CD4-positive, alpha-beta memory T cell (primary cell): ENCODE results near the gene CANT1. TPM values are rescaled to one million over a fixed set of nuclear protein-coding genes. Genes with fewer than 3 reads are reported as not detected.
"Not testable (repeated sequence)": the region's sequence is repeated elsewhere in the genome, so short reads cannot be mapped to it uniquely, and the experiment has no call there.

Source experiments
- CTCF ChIA-PET: fragments of 350-600 bp; sonication (Branson Sonifier 250); formaldehyde crosslinking; loops from one replicate; lab custom pipeline; 2021; ENCODE audit warnings: inconsistent platforms; ENCODE audit not compliant: partially characterized antibody; lab: Charles Lee
- POLR2A ChIA-PET: fragments of 350-600 bp; sonication (Branson Sonifier 250); formaldehyde crosslinking; loops from one replicate; lab custom pipeline; 2021; ENCODE audit not compliant: partially characterized antibody; lab: Charles Lee
- DNase-seq, 5 donors: peaks; one replicate each; pipeline versions ENCODE4 v3.0.0 to v3.0.0-alpha.2; 2020 to 2022; ENCODE audit warnings: mixed read lengths in 1 of 5
- H3K27ac ChIP-seq: one replicate; pipeline ENCODE4 v1.7.0; 2013; ENCODE audit warnings: low read depth, low read length
- H3K27me3 ChIP-seq: 2 replicates; pipeline ENCODE4 v1.7.0; 2013; ENCODE audit warnings: mild to moderate bottlenecking, low read length, moderate library complexity; ENCODE audit not compliant: insufficient read depth
- H3K36me3 ChIP-seq: 2 replicates; pipeline ENCODE4 v1.7.0; 2013; ENCODE audit warnings: mild to moderate bottlenecking, low read length, moderate library complexity; ENCODE audit not compliant: insufficient read depth
- H3K4me1 ChIP-seq: 2 replicates; pipeline ENCODE4 v1.7.0; 2013; ENCODE audit warnings: mild to moderate bottlenecking, low read length, moderate library complexity; ENCODE audit not compliant: insufficient read depth
- H3K4me3 ChIP-seq, 2 donors: one replicate each; pipeline ENCODE4 v1.7.0; 2013; ENCODE audit warnings: low read length in 2 of 2, mild to moderate bottlenecking in 1 of 2
- H3K9me3 ChIP-seq, 2 donors: one replicate each; pipeline ENCODE4 v1.7.0; 2013; ENCODE audit warnings: low read length in 2 of 2, control low read depth in 1 of 2; ENCODE audit not compliant: control insufficient read depth in 1 of 2
- H3K27ac Mint-ChIP-seq, 7 donors: one replicate each; pipeline ENCODE4 v1.8.0; 2020 to 2021; ENCODE audit warnings: mixed read lengths in 7 of 7, mild to moderate bottlenecking in 6 of 7, inconsistent platforms in 3 of 7, moderate library complexity in 3 of 7
- H3K27me3 Mint-ChIP-seq, 2 donors: one replicate each; pipeline ENCODE4 v1.8.0; 2020 to 2021; ENCODE audit warnings: mixed read lengths in 2 of 2
- H3K36me3 Mint-ChIP-seq, 2 donors: one replicate each; pipeline ENCODE4 v1.8.0; 2020 to 2021; ENCODE audit warnings: mixed read lengths in 2 of 2, inconsistent platforms in 1 of 2, mild to moderate bottlenecking in 1 of 2
- H3K4me1 Mint-ChIP-seq, 4 donors: one replicate each; pipeline ENCODE4 v1.8.0; 2020 to 2021; ENCODE audit warnings: mixed read lengths in 4 of 4, mild to moderate bottlenecking in 1 of 4
- H3K4me3 Mint-ChIP-seq, 8 donors: one replicate each; pipeline ENCODE4 v1.8.0; 2020 to 2021; ENCODE audit warnings: mixed read lengths in 8 of 8, mild to moderate bottlenecking in 7 of 8, moderate library complexity in 6 of 8, inconsistent platforms in 3 of 8
- H3K9me3 Mint-ChIP-seq, 8 donors: one replicate each; pipeline ENCODE4 v1.8.0; 2020 to 2021; ENCODE audit warnings: mixed read lengths in 8 of 8, mild to moderate bottlenecking in 5 of 8, inconsistent platforms in 3 of 8, moderate library complexity in 1 of 8
- intact Hi-C: fragments of 100-400 bp; cut with micrococcal nuclease; formaldehyde crosslinking; loops from one replicate; pipeline ENCODE4 v1.15.1; 2023
- polyA plus RNA-seq, 2 donors: library from polyadenylated mRNA; unstranded; fragments of 300-500 nt; fragmentation: Illumina TruSeq; gene quantifications; one replicate each; pipeline ENCODE4 v1.2.3, GENCODE V29; 2021
- total RNA-seq, 2 experiments: library from RNA; stranded (reverse); gene quantifications; one replicate each; pipeline ENCODE4 v1.2.3, GENCODE V29; 2021

The CANT1 gene
- total and polyA plus RNA-seq, 4 experiments from 2014 or later: 7.2 to 59.4 (median 34.2) TPM

DNA sequence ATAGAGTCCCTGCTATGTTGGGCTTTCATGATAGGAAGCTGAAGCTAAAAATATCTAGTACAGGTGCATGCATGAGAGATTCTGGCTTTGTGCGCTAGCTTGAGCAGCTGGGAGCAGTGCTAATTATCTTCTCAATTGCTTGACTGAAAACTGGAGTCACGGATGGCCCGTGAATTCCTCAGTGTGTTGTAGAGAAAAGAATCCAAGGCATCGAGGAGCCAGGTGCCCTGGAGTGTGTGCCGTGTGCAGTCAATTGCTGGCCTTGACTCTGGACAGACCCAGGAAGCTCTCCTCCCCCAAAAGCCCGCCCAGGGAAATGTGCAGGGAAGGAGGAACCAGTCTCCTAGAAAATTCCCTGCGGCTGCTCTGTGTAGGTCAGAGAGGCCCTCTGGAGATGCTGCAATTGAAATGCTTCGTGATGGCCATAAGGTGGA lies 44.1 kb downstream of the CANT1 start:
- H3K36me3 Mint-ChIP-seq: no peaks in the 10 kb centered on the region
- H3K4me1 Mint-ChIP-seq: no peaks in the 10 kb centered on the region
- ChIA-PET POLR2A (interaction anchor here (1.5 kb wide), 1 partner anchor 14 kb away, joined by 3 read pairs; the partner anchor contains the start of gene LGALS3BP), CTCF (interaction anchor here (2.3 kb wide), 1 partner anchor 100 kb away, joined by 10 read pairs; no protein-coding TSS in a partner anchor)
- H3K27me3 ChIP-seq: no peaks in the 10 kb centered on the region
- no peak for DNase-seq
- H3K4me1 ChIP-seq: no peaks in the 10 kb centered on the region
- no peaks in the 10 kb centered on the region for H3K9me3 Mint-ChIP-seq
- no peak overlapping the region for H3K4me3 ChIP-seq
- H3K4me3 Mint-ChIP-seq: no peak overlapping the region
- intact Hi-C loops: no loop called here
- H3K36me3 ChIP-seq: no peaks in the 10 kb centered on the region
- H3K27ac Mint-ChIP-seq: no peak overlapping the region
- H3K9me3 ChIP-seq: no peaks in the 10 kb centered on the region
- no peak overlapping the region for H3K27ac ChIP-seq
- H3K27me3 Mint-ChIP-seq: no peaks in the 10 kb centered on the region

DNA sequence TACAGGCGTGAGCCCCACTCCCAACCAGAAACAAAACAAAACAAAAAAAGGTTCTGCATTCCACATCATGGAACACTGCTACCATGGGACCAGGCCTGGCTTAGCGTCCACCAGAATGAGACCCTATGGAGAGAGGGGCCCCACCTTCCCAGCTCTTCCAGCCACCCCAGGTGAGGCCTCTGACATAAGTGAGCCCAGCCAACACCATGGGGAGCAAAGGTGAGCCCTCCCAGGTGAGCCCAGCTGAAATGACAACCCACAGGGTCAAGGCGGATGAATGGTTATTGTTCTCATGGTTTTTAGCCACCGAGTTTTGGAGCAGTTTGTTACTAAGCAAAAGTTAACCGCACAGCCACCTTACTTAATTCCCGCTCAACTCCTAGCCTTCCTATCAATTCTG lies 46.2 kb downstream of the CANT1 start:
- intact Hi-C loops: no loop called here
- ChIA-PET CTCF (no interaction called here), POLR2A (no interaction called here)
- Mint-ChIP-seq H3K27ac (no peak overlapping the region), H3K4me1 (no peaks in the 10 kb centered on the region), H3K27me3 (peaks cover 0 to 3% of the 10 kb centered on the region in 2 donors), H3K9me3 (no peaks in the 10 kb centered on the region), H3K36me3 (no peaks in the 10 kb centered on the region), H3K4me3 (no peak overlapping the region)
- no peak for DNase-seq
- H3K36me3 ChIP-seq: no peaks in the 10 kb centered on the region
- no peaks in the 10 kb centered on the region for H3K27me3 ChIP-seq
- H3K4me3 ChIP-seq: no peak overlapping the region
- no peaks in the 10 kb centered on the region for H3K9me3 ChIP-seq
- H3K4me1 ChIP-seq: no peaks in the 10 kb centered on the region
- no peak overlapping the region for H3K27ac ChIP-seq

DNA sequence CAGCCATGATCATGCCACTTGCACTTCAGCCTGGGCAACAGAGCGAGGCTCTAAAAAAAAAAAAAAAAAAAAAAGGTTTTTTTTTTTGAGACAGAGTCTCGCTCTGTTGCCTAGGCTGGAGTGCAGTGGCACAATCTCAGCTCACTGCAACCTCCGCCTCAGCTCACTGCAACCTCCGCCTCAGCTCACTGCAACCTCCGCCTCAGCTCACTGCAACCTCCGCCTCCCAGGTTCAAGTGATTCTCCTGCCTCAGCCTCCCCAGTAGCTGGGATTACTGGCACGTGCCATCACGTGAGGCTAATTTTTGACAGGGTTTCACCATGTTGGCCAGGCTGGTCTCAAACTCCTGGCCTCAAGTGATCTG lies 46.6 kb downstream of the CANT1 start:
- H3K4me1 Mint-ChIP-seq, intact Hi-C loops, H3K4me3 Mint-ChIP-seq, POLR2A ChIA-PET, CTCF ChIA-PET, H3K9me3 ChIP-seq, H3K4me1 ChIP-seq, H3K4me3 ChIP-seq, H3K9me3 Mint-ChIP-seq, DNase-seq, H3K36me3 ChIP-seq, H3K27ac Mint-ChIP-seq, H3K27ac ChIP-seq, H3K27me3 ChIP-seq, H3K36me3 Mint-ChIP-seq, H3K27me3 Mint-ChIP-seq: not testable (repeated sequence)

DNA sequence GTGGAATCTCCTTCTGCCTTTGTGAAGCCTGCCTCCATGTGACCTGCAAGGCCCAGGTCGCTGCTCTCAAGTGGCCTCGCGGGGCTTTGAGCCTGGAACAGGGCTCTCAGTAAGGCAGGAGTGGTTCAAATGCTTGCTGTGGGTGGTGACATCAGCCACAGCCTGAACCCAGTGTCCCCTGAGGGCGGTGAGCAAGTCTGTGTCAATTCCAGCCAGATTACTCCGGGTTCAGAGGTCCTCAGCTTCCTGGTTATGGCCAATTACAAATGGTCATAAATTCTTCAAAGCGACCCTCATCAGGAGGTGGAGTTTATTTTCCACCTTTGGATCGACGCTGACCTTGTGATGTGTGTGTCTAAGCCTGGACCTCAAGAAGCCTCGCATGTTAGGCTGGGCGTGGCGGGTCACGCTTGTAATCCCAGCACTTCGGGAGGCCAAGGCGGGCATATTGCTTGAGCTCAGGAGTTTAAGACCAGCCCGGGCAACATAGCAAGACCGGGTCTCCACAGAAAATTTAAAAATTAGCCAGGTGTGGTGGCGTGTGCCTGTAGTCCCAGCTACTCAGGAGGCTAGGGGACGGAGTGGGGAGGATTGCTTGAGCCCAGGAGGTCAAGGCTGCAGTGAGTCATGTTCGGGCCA lies 47.1 kb downstream of the CANT1 start:
- ChIA-PET POLR2A (no interaction called here), CTCF (no interaction called here)
- H3K9me3 ChIP-seq: no peaks in the 10 kb centered on the region
- DNase-seq: no peak
- Mint-ChIP-seq H3K4me1 (no peaks in the 10 kb centered on the region), H3K9me3 (no peaks in the 10 kb centered on the region), H3K4me3 (no peak overlapping the region), H3K27ac (no peak overlapping the region), H3K36me3 (no peaks in the 10 kb centered on the region), H3K27me3 (peaks cover 0 to 3% of the 10 kb centered on the region in 2 donors)
- no peak overlapping the region for H3K27ac ChIP-seq
- H3K36me3 ChIP-seq: no peaks in the 10 kb centered on the region
- intact Hi-C loops: no loop called here
- no peaks in the 10 kb centered on the region for H3K27me3 ChIP-seq
- H3K4me3 ChIP-seq: no peak overlapping the region
- no peaks in the 10 kb centered on the region for H3K4me1 ChIP-seq

DNA sequence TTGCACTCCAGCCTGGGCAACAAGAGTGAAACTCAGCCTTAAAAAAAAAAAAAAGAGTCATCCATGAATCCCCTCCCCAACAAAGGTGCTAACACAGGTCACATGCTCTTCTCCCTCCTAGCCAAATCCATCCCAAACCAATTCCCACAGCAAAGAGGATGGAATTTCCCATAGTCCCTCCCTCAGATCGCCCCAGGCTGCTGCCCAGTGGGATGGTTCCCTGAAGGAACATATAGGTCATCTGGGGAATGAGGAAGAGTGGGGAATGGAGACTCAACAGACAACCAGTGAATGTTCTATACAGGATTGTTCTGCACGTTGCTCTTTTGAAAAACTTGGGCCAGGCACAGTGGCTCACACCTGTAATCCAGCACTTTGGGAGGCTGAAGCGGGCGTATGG lies 48.0 kb downstream of the CANT1 start:
- Histone ChIP-seq H3K36me3 (no peaks in the 10 kb centered on the region), H3K27ac (no peak overlapping the region), H3K4me3 (no peak overlapping the region), H3K4me1 (no peaks in the 10 kb centered on the region), H3K9me3 (no peaks in the 10 kb centered on the region), H3K27me3 (no peaks in the 10 kb centered on the region)
- Mint-ChIP-seq H3K4me1 (no peaks in the 10 kb centered on the region), H3K9me3 (no peaks in the 10 kb centered on the region), H3K27ac (no peak overlapping the region), H3K27me3 (peaks cover 0 to 3% of the 10 kb centered on the region in 2 donors), H3K4me3 (no peak overlapping the region), H3K36me3 (no peaks in the 10 kb centered on the region)
- no peak for DNase-seq
- ChIA-PET CTCF (no interaction called here), POLR2A (no interaction called here)
- intact Hi-C loops: no loop called here

DNA sequence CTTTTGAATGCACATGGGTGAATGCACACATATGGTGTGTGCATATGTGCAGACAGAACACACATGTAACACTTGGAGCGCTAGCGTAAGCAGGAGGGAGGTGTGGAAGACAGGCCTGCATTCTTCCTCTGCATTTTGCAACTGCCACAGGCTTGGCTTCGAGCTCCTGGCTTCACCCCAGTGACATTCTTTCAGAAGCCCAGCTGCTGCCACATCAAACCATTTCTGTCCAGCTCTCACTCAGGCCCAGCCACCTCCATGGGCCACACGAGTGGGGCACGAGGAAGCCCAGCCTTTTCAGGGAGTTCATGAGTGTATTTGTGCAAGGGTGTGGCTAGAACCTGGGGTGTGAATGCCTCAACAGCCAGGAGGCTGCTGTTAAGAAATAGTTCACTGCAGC lies 48.6 kb downstream of the CANT1 start:
- H3K27me3 ChIP-seq: no peaks in the 10 kb centered on the region
- no peak overlapping the region for H3K4me3 ChIP-seq
- H3K9me3 ChIP-seq: no peaks in the 10 kb centered on the region
- H3K36me3 ChIP-seq: no peaks in the 10 kb centered on the region
- H3K4me1 ChIP-seq: no peaks in the 10 kb centered on the region
- no peak for DNase-seq
- intact Hi-C loops: no loop called here
- no peaks in the 10 kb centered on the region for H3K9me3 Mint-ChIP-seq
- no peaks in the 10 kb centered on the region for H3K4me1 Mint-ChIP-seq
- no peak overlapping the region for H3K27ac Mint-ChIP-seq
- H3K4me3 Mint-ChIP-seq: no peak overlapping the region
- no peak overlapping the region for H3K27ac ChIP-seq
- peaks cover 0 to 3% of the 10 kb centered on the region in 2 donors for H3K27me3 Mint-ChIP-seq
- CTCF ChIA-PET: interaction anchor here (0.7 to 1.2 kb wide), 2 partner anchors 95 to 1898 kb away, joined by 3 to 7 read pairs; no protein-coding TSS in a partner anchor
- POLR2A ChIA-PET: no interaction called here
- H3K36me3 Mint-ChIP-seq: no peaks in the 10 kb centered on the region

DNA sequence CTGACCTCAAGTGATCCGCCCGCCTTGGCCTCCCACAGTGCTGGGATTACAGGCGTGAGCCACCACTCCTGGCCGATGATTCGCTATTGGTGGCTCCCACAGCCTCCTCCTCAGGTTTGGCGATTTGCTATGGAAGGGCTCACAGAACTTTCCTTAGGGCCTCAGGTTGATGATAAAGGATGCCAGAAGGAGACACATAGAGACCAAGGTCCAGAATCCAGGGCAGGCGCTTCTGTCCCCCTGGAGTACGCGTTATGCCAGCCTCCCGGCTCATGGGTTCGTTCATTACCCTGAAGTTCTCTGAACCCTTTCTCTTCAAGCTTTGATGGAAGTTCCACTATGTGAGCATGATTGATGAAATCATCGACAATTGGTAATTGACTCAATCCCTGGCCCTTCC lies 49.8 kb downstream of the CANT1 start:
- ChIA-PET POLR2A (no interaction called here), CTCF (interaction anchor here (1.2 kb wide), 1 partner anchor 94 kb away, joined by 7 read pairs; no protein-coding TSS in a partner anchor)
- H3K4me1 Mint-ChIP-seq: no peaks in the 10 kb centered on the region

More for the DNA sequence above, 49.8 kb downstream of the CANT1 start:
- peaks cover 0 to 3% of the 10 kb centered on the region in 2 donors for H3K27me3 Mint-ChIP-seq
- no peaks in the 10 kb centered on the region for H3K9me3 Mint-ChIP-seq
- H3K36me3 Mint-ChIP-seq: no peaks in the 10 kb centered on the region
- H3K4me1 ChIP-seq: no peaks in the 10 kb centered on the region
- no peak overlapping the region for H3K4me3 ChIP-seq
- DNase-seq: no peak
- intact Hi-C loops: no loop called here
- no peak overlapping the region for H3K27ac Mint-ChIP-seq
- H3K27me3 ChIP-seq: no peaks in the 10 kb centered on the region
- no peaks in the 10 kb centered on the region for H3K36me3 ChIP-seq
- no peak overlapping the region for H3K27ac ChIP-seq
- H3K4me3 Mint-ChIP-seq: no peak overlapping the region
- no peaks in the 10 kb centered on the region for H3K9me3 ChIP-seq
